Spleen (tissue), 3 donors: ENCODE results near the gene RNF166.

Experiments used
- POLR2A ChIP-seq, 3 donors: fragments of 450-650 bp; IDR thresholded peaks; one replicate each; pipeline ENCODE4 v1.5.1; 2017; ENCODE audit warnings: antibody characterized with exemption in 3 of 3, mild to moderate bottlenecking in 1 of 3
- POLR2AphosphoS5 ChIP-seq, 3 donors: sonication (generic); formaldehyde crosslinking; IDR thresholded peaks; one replicate each; pipeline ENCODE4 v1.5.1; 2017; ENCODE audit warnings: antibody characterized with exemption in 3 of 3

- TF ChIP-seq POLR2A (IDR thresholded peaks at IDR 0.05), result no peak
- TF ChIP-seq POLR2AphosphoS5 (IDR thresholded peaks at IDR 0.05), result no peak
Measured at GRCh38 chr16:88669980-88670379, 36.2 kb downstream of the RNF166 start.
